ENCODE measurements around the gene SCN8A.
A peak's percentile ranks its signal among the peaks of the same experiment; 100 is the strongest.

The SCN8A gene

DNA sequence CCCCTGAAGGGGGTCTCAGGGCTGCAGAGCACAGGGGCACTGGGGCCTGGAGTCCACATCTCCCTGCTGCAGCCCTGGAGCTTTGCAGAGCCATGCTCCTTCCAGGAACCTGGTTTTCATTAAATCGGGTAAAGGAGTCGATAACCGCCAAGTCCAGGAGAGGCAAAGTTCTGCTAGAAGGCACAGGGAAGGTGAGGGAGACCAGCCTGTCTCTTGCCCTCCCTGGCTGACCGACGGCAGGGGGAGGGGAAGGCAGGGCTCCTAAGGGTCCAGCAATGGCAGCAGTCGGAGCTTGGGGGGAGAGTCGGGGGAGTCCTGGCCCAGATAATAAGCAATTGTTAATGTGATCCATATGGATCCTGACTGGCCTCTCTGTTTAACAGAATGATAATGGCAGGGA, 254.4 kb downstream of the SCN8A start:
- intact Hi-C loops (cut with DNase I): no loop called here
- no peak for DNase-seq

DNA sequence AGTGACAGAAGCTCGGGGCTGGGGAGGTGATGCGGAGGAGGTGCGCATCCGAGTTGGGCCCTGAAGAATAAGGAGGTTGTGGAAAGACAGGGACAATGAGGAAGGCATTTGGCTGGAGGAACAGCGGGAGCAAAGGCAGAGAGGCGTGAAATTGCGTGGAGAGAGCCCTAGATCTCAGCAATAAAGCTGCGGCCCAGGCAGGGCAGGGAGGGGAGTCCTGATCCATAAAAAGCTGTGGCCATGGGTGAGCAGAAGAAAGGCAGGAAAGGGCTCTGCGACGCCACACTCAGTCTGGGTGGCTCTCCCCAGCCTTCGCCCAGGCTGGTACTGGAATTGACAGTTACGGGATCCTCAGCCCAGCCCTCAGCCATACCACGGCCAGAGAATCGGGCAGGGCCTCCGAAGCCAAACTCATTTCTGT, 255.2 kb downstream of the SCN8A start:
- intact Hi-C loops (cut with DNase I): no loop called here
- DNase-seq: peak in 1 of 10 donors; percentile 55

DNA sequence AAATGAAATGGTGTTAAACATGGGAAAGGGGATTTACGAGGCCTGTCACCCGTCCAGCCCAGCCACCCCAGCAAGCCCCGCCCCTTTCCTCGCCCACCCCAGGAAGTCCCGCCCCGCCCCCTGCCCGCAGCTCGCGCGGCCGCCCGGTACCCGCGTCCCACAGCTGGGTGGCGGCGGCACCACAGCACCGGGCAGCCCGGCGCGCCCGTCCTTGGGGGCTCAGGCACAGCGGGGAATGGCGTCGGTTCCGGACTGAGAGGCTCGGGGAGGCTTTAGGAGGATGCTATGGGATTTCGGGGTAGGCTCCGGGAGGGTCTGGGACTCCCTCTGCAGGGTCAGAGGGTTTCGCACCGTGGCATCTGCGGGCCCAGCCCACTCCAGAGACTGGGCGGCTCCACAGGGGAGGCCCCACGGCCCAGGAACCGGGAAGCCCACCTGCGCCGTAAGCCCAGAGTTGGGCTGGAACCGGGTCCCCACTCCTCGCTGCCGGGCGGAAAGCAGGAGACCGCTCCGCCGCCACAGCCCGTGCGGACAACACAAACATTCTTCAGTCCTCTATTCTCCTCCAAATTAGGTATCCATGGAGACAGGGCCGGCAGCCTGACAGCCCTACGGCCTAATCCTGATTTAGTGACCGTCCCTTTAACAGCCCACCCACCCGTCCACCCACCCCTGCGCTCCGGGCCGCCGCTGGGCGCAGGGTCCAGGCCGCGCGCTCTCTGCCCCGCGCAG, 256.0 kb downstream of the SCN8A start:
- intact Hi-C loops (cut with DNase I): no loop called here
- DNase-seq: peak in 6 of 10 donors; percentile 31 to 89 (median 48)

DNA sequence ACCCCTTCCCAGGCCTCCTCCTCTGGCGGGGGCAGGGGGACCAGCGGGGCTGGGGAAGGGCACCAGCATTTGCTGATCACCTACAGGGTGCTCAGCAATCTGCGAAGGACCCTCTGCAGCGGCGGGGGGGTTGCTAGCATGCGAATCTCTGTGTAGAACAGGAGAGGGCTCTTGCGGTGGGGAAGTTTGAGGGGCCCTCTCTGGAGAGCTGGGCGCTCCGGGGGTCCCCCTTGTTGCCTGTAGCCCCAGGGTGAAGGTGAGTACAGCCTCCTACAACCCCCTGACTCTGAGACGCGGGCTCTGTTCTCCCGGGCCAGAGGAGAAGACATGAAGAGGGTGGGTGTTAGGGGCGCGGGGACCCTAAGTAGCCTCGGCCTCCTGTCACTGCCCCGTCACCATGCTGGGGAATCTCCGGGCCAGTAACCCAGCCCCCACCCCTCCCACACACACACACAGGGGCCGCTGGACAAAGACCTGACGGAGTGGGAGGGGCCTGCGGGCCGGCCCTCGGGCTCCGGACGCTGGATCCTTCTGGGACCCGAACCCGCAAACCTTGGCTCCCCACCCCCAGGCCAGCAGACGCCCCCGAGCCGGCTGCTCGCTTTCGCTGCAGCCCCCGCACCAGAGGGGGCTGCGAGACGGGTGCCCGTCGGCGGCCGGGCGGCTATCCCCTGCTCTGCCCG, 256.8 kb downstream of the SCN8A start:
- DNase-seq: no peak
- intact Hi-C loops (cut with DNase I): no loop called here

DNA sequence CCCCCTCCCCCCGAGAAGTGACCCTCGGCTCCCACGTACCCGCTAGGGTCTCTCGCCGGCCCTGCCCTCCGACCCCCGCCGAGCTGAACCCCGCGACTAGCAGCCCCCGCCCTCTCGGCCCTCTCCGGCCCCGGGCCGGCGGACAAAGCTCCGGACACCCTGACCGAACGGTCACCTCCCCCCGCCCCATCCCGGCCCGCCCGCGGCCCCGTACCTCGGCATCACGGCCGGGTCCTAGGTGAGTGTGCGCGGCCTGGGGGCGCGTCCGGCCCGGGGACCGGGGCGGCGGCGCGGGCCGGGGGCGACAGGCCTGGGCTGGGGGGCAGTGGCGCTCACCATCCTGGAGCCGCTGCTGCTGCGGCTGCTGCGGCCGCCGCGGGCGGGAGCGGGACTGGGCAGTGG, 257.3 kb downstream of the SCN8A start, which contains the start of gene FIGNL2:
TSS of gene FIGNL2 (minus strand) at position 393 of the 402 bp plus-strand sequence. CDS start 26,305 bp downstream, outside the sequence.
- intact Hi-C loops (cut with DNase I): no loop called here
- DNase-seq: peak in 1 of 10 donors; percentile 82

DNA sequence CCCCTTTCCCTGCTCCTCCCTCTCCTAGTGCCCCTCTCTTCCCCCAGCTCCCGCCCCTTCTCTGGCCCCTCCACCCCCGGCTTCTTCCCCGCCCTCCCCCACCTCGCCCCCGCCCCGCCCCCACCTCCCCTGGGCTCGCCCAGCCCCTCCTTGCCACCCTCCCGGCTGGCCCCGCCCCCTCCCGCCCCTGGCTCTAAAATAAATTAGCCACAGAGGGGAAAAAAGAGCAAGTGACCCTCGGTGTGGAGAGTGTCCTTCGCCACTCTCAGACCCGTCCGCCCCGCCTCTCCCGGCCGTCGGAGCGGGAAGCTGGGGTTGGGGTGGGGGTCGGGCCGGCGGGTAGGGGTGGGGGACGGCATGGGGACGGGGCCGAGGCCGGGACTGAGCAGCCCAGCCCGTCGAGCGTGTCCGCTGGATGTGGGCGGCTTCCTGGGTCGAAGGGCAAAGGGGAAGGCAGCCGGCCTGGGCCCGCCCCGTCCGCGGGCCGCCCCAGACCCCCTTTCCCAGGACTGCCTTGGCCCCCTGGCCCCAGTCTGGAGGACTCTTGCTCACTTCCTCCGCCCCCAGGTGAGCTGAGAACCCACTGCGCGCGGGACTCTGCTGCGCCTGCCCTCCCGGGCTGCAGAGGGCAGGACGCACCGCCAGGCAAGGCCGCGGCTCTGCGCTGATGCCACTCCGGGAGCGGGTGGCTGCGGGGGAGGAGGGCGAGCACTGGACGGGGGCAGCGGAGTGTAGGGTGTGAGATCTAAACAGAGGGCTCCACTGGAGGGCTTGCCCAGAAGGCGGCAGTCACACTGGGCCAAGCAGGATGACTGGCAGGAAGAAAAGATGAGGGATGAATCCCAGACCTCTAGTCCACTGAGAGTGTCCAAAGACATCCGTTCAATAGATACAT, 258.1 kb downstream of the SCN8A start:
- DNase-seq: peak in 1 of 10 donors; percentile 86
- intact Hi-C loops (cut with DNase I): no loop called here

DNA sequence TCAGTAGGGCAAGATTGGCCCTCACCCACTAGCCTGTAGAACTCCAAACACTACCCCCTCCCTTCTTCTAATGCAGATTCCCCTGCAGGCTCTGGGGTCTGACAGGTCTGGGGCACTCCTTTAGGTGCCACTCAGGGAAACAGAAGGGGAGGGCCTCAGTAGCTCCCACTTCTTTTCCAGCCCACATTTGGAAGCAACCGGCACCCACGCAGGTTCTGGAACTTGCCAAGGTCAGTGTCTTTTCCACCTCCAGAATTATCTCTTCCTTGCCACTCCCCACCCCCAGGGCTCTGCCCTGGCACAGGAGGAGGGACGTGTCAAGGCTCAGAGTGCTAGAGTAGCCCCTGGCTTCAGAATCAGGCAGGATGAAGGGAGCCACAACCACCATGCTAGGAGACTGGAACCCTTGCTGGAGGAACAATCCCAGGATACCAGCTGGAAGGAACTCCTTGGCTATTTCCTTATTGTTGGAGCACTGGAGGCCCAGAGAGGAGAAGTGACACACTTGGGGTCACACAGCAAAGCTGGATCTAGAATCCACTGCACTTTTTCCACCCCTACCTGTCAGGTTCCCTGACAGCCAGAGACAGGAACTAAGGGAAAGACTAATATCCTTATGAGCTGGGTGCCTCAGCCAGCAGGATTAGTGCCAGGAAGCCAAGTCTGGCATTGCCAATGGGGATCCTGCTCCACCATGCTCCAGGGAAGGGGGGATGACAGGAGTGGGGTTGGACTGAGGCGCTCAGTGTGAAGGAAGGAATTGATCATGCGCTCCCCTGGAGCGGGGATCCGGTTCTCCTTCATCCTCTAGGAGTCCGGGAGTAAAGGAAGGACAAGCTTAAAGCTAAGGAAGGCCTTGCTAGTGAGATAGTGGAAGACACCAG, 259.3 kb downstream of the SCN8A start:
- intact Hi-C loops (cut with DNase I): no loop called here
- peak in 1 of 10 donors; percentile 43 for DNase-seq

DNA sequence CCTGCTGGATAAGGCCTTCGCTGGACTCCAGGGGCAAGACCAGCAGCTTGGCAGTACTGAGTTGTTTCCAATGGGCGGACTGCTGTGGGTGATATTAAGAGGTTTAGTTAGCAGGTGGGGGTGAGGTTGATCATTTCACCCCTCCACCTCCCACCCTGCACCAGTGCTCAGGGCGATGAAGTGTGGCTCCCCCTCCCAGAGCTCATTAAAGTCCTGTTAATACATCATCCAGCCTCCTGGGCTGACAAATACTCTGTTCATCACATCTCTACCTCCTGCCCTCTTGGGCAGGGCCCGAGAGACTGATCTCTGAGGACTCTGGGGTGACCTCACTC, 259.9 kb downstream of the SCN8A start:
- DNase-seq: no peak
- intact Hi-C loops (cut with DNase I): loop anchor here (1.0 kb wide), 1 partner anchor 15 kb away; no protein-coding TSS in a partner anchor

DNA sequence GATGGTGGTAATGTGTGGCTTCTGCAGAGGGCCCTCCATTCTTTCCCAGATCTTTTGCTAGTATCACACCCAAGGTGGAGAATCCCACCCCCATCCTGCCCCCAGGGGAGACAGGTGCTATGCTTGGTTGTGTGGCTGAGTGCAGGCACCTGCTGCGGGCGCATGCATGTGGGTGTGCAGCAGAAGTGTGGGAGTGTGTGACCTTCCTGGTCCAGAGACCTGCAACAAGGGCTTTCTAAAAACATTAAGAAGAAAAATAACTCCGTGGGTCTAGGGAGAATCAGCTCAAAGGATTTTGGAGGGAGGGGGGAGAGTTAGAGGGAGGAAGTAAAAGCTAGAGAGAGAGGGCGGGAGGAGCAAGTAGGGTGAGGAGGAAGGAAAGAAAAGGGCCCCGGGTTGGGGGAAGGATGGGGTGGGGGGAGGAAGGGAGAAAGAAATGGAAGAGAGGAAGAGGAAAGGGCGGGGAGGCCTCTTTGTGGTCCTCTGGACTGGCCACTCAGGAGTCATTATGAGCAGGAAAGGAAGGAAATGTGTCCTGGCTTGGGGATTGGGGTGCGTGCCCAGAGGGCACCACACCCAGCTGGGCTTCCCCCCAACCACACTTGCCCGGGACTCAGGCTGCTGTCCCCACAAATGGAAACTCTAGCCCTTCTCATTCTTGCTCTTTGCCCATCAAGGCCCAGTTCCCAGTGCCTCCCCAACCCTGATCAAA, 260.5 kb downstream of the SCN8A start:
- no peak for DNase-seq
- intact Hi-C loops (cut with DNase I): loop anchor here (1.0 kb wide), 1 partner anchor 15 kb away; no protein-coding TSS in a partner anchor

DNA sequence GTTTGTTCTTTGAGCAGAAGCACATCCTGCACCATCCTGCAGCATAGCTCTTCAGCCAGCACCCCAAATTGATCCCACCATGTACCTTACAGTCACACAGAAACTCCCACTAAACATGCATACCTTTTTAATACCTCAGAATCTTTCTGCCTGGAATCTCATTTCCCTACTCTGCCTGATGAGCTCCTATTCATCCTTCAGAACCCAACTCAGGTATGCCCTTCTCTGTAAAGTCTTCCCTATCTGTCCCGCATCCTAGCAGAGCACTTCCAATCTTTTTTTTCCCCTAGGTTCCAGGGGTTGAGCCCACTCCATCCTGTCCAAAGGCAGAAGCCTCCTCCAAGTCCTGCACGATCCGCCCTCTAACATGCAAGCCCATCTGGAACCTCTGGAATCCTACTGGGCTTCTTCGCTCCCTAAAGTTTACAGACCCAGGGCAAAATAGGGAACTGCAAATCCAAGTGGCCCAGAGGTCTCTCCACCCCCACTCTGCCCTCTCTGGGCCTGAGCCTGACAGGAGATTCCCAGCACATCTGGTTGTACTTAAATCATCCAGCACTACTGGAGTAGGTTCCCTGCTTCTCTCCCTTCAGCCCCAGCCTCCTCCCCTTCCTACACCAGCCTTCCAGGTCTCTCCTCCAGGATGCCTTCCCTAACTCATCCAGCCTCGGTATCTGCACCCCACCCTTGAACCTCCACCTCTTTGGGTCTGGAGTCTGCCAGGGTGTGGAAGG, 261.5 kb downstream of the SCN8A start:
- no peak for DNase-seq
- intact Hi-C loops (cut with DNase I): no loop called here

DNA sequence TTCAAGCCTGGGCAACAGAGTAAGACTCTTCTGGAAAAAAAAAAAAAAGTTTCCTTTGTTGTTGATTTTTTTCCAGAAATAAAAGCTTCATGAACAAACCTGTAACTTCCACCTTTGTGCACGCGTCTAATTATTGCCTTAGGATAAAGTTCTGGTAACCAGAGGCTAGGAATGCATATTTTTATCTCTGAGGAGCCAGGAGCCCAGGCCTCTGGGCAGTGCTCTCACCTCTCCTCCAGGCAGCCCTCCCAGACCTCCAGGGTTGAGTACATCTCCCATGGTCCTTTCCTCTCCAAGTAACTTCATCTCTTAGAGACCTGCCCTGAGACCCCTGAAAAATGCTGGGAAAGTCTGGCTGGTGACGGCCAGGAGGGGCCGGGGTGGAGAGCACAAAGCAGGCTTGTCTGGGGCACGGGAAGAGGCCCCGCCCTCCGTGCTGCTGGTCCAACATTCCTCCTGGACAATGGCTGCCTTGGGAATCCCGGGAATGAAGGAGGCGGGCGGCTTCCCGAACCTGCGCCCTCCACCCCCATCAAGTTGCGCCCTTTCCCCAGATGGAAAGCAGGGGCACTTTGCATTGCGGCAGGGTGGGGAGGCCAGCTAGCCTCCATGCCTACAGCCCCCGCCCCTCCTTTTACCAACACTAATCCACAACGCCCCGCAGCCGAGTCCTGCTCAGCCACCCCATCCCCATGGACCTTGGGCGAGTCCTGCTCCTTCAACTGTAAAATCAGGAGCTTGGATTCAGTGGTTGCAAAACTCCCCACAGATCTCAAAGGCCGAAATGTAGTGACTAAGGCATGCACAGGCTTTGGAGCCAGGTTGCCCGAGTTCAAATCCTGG, 264.8 kb downstream of the SCN8A start:
- intact Hi-C loops (cut with DNase I): no loop called here
- DNase-seq: no peak

DNA sequence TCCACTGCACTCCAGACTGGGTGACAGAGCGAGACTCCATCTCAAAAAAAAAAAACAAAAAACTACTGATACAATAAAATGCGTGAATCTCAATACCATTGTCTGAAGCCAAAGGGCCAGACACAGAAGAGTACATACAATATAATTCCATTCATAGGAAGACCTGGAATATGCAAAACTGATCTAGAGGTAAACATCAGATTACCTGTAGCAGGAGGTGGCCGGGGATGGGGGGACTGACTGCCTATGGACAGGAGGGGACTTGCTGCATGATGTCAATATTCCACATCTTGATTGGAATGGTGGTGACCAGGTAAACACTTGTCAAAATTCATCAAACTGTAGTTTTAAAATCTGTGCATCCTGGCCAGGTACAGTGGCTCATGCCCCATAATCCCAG, 270.0 kb downstream of the SCN8A start:
- intact Hi-C loops (cut with DNase I): no loop called here
- peak in 1 of 10 donors; percentile 23 for DNase-seq
